SIG-M5 (cell line): Measurements from ENCODE around the gene ZNF107.
"Not testable (repeated sequence)": the region's sequence is repeated elsewhere in the genome, so short reads cannot be mapped to it uniquely, and the experiment has no call there.

Experiments used
- DNase-seq: peaks from one replicate; lab custom pipeline; 2025; lab: John Stamatoyannopoulos, UW

The ZNF107 gene

GRCh38 chr7:64643566-64643965, 22.4 kb upstream of the ZNF107 start:
- no peak for DNase-seq

GRCh38 chr7:64651203-64651602, 14.7 kb upstream of the ZNF107 start:
- DNase-seq, result no peak

GRCh38 chr7:64651632-64652165, 14.2 kb upstream of the ZNF107 start:
- DNase-seq, result no peak

- DNase-seq, result no peak
Measured at GRCh38 chr7:64653721-64654401, 12.1 kb upstream of the ZNF107 start.

GRCh38 chr7:64654796-64655548, 11.0 kb upstream of the ZNF107 start:
- no peak for DNase-seq

- DNase-seq, result no peak
Measured at GRCh38 chr7:64655811-64656210, 10.1 kb upstream of the ZNF107 start.

GRCh38 chr7:64656489-64656888, 9.4 kb upstream of the ZNF107 start:
- DNase-seq, result no peak

- DNase-seq, result not testable (repeated sequence)
Measured at GRCh38 chr7:64662091-64662490, 3.8 kb upstream of the ZNF107 start.

- DNase-seq, result no peak
Measured at GRCh38 chr7:64666663-64667050, 724 bp downstream of the ZNF107 start.

- no peak for DNase-seq
Measured at GRCh38 chr7:64667311-64667710, 1.4 kb downstream of the ZNF107 start.

- no peak for DNase-seq
Measured at GRCh38 chr7:64672414-64672813, 6.5 kb downstream of the ZNF107 start.

GRCh38 chr7:64685091-64685490, 19.2 kb downstream of the ZNF107 start:
- DNase-seq, result no peak

- no peak for DNase-seq
Measured at GRCh38 chr7:64685741-64686140, 19.8 kb downstream of the ZNF107 start.

- no peak for DNase-seq
Measured at GRCh38 chr7:64686493-64687184, 20.7 kb downstream of the ZNF107 start.

GRCh38 chr7:64687249-64687648, 21.3 kb downstream of the ZNF107 start:
- no peak for DNase-seq

- DNase-seq, result no peak
Measured at GRCh38 chr7:64688988-64689387, 23.1 kb downstream of the ZNF107 start.

- DNase-seq, result no peak
Measured at GRCh38 chr7:64691831-64692230, 25.9 kb downstream of the ZNF107 start.

GRCh38 chr7:64697863-64698262, 31.9 kb downstream of the ZNF107 start:
- DNase-seq, result not testable (repeated sequence)

- no peak for DNase-seq
Measured at GRCh38 chr7:64706625-64707292, 40.8 kb downstream of the ZNF107 start.

- not testable (repeated sequence) for DNase-seq
Measured at GRCh38 chr7:64717896-64718295, 52.0 kb downstream of the ZNF107 start.

- DNase-seq, result no peak
Measured at GRCh38 chr7:64729089-64729848, 63.3 kb downstream of the ZNF107 start.
